NOMO-1 treated with DMSO at 0.1 percent for 48 hours (cell line): Measurements from ENCODE around the gene SRSF4.
"Not testable (repeated sequence)": the region's sequence is repeated elsewhere in the genome, so short reads cannot be mapped to it uniquely, and the experiment has no call there.

ENCODE experiments used
- DNase-seq: peaks from one replicate; lab custom pipeline; 2025; ENCODE audit not compliant: unreplicated experiment; lab: John Stamatoyannopoulos, UW

The SRSF4 gene

DNA sequence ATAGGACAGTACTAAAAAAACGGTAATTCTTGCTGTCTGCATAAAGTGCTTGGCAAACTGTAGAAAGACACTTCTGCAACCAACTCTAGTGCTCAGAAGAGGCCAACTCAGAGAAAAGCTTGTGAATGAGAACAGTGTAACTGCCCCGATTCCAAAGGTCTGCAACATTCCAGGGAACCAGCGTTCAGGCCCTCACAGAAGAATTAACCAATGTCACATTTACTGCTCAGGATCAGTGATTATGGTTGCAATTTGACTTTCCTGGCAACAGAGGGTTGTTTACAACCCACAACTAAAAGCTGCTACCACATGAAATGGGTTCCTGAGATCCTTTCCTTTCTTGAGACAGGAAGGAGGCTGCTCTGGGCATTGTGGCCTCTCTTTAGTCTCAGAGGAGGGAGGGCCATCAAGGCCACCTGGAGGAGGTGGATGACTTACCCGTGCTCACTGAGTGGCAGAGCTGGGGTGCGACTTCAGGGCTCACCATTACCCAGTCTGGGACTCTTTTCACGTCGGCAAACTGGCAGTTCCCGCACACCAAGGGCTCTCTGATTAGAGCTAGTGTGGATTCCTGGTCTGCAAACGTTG, 15.3 kb downstream of the SRSF4 start:
- no peak for DNase-seq

DNA sequence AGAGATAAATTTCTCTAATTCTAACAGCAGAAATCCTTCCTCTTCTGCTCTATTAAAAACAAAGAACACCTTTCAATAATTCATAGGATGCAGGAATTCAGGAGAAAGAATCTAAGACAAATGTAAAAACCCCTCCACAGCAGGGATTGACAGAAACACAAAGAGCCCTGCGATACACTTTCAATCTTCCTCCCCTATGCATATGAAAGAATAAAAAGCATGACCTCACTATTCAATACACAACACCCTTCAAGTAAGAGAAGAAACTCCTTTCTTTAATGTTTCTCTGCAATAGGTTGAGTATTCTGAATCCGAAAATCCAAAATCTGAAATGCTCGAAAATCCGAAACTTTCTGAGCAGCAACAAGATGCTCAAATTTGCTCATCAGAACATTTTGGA, 17.1 kb downstream of the SRSF4 start:
- no peak for DNase-seq

DNA sequence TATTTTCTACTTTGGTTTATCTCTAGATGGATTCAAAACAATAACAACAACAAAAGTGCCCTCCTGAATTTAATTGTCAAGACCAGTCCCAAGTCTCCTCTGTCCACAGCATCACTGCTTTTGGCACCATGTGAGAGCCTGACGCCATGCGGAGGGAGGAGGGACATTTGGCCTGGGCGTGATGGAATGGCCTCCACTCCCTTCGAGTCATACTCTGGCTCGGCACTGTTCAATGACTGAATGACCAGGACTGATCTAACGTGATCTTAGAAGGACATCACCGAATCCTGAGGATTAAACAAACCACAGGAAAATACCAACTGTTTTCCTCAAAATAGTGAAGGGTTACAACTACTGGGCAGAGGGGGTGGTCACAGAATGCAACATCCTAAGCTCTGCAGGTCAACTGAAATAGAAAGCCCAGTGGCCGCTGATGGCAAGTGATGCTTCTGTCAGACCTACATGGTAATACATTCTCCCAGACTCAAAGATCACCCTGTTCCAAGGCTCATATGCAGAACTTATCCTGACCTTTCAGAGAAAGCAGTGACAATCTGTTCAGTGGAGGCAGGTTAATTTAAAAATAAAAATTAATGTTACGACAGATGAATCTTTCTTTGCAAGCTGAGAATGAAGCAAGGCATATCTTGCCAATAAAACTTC, 19.1 kb downstream of the SRSF4 start:
- DNase-seq = no peak

DNA sequence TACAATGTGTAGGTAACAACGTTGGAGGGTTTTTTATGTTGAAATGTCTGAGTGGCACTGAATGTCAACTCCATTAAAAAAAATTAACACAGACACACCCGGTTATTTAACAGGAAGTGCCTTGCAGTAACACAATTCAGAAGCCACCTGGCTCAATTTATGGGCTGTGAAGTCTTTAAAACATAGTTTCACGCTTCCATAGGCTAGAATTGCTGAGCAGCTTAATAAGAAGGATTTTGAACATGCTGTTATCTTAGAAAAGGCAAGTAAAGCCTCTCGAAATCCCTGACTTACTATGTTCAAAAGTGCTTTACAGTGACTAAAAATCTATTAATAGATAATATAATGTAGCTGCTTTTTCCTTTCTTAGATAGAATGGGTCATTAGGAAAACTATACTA, 19.7 kb downstream of the SRSF4 start:
- DNase-seq = no peak

DNA sequence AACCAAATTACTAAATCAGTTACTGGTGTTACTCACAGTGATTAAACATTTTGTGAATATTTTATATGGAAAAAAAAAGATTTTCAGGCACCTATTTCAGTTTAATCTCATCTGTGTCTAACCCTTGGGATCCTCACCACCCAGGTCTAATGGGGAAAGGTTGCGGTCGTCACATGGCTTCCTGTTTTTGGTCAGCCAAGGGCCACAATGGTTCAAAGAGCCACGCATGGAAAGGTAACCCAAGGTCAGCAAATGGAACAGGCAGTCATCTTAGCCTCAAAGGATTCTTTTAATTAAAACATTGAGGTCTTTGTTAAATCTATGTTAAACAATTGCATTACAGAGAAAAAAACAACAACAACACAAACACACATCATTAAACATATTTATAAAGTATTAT, 21.9 kb downstream of the SRSF4 start:
- no peak for DNase-seq

DNA sequence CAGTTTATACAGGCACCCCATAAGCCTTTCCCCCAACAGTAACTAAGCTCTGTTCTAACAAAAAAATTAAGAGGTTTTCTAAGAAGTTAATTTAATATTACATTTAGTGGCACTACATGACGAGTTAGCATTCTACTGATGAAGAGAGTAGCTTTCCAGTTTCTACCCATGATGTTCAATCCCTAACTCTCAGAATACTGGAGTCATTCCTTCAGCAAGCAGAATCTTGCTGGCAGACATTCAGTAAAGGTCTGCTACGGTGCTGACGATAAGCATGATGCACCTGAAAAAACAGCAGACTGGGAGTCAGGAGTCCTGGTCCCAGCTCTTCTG, 24.5 kb downstream of the SRSF4 start:
- DNase-seq = no peak

DNA sequence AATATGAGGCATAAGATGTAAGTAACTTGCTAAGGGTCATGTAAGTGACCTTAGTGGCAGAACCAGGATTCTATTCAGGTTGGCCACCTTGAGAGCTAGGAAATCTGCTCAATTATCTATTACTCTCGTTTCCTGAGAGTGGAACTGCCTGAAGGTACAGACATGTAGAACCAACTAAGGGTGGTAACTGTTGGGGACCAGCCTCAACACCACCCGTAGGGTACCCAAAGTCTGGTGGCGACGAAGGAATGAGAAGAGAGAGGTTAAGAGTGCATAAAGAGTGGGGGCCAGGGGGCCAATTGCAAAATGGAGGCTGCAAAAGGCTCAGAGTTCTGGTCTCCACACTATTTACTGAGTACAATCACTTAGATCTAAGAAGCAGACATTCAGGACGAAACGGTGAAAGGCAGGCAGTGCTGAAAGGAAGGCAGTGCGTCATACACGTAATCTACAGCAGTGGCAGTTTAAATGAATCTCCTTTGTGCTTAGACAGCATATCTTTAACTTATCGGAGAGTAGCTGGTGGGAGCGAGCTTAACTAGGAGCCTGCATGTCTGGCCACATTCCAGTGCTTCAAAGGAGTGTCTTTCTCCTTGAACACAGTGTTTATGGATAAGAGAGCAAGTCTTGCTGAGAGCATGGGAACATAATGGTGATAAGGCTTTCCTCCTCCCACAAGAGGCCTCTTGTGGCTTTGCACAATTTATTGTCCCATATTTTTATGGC, 25.0 kb downstream of the SRSF4 start:
- no peak for DNase-seq

DNA sequence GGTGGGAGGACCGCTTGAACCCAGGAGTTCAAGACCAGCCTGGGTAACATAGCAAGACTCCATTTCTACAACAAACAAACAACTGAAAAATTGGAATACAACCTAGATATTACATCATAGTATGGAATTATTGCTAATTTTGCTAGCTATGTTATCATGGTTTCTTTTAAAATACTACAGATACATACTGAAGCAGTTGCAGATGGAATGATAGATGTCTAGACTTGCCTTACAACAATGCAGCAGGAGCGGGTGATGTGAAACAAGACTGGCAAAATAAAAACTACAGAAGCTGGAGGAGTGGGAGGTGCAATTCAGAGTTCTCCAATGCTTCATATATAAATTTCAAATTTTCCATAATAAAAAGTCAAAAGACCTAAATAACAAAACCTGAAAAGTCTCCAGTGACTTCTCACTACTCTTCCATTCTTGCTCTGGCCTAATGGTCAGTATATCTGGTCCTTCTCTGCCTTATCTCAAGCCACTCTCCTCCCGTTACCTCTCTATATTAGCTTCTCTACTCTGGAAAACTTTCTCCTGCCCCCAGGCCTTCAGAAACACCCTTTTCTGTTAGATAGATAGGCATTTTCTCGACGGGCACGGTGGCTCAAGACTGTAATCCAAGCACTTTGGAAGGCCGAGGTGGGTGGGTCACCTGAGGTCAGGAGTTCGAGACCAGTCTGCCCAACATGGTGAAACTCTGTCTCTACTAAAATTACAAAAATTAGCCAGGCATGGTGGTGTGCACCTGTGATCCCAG, 29.5 kb downstream of the SRSF4 start:
- DNase-seq = no peak

DNA sequence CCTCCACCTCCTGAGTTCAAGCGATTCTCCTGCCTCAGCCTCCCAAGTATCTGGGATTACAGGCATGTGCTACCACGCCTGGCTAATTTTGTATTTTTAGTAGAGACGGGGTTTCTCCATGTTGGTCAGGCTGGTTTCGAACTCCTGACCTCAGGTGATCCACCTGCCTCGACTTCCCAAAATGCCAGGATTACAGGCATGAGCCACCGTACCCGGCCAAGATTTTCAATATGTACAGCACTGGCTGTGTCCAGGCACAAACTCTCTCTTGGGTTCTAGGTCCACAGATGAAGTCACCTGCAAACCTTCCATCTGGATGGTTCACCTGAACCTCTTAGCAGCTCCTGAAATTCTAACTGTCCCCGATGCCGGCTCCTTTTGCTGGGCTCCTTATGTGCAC, 31.4 kb downstream of the SRSF4 start:
- DNase-seq = not testable (repeated sequence)

DNA sequence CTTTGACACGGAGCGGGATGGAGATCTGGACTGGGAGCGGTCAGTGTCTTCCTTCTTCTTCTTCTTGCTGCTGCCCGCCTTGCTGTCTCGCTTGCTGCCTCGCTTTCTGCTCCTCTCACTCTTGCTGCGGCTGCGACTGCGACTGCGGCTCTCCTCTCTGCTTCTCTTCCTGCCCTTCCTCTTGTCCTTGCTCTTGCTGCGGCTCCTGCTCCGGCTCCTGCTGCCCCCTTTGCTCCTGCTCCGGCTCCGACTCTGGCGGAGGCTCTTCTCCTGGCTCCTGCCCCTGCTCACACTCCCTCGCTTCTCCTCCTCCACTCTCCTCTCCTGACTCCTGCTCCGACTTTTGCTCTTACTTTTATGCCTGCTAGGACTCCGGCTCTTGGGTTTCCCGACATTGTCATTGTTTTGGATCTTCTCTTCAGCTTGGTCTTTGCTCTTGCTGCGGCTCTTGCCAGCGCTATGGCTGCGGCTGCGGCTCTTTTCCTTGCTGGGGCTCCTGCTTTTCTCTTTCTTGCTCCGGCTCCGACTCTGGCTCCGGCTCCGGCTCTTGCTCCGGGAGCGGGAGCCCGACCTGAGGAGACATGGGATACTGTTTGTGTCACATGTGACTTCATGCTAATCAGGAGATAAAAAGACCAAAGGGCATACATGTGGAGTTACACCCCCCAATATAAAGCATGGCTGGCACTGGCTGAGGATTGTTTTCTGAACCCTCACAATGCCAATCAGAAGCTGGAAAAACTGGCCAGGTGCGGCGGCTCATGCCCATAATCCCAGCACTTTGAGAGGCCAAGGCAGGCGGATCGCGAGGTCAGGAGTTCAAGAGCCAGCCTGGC, 32.8 kb downstream of the SRSF4 start:
- no peak for DNase-seq

DNA sequence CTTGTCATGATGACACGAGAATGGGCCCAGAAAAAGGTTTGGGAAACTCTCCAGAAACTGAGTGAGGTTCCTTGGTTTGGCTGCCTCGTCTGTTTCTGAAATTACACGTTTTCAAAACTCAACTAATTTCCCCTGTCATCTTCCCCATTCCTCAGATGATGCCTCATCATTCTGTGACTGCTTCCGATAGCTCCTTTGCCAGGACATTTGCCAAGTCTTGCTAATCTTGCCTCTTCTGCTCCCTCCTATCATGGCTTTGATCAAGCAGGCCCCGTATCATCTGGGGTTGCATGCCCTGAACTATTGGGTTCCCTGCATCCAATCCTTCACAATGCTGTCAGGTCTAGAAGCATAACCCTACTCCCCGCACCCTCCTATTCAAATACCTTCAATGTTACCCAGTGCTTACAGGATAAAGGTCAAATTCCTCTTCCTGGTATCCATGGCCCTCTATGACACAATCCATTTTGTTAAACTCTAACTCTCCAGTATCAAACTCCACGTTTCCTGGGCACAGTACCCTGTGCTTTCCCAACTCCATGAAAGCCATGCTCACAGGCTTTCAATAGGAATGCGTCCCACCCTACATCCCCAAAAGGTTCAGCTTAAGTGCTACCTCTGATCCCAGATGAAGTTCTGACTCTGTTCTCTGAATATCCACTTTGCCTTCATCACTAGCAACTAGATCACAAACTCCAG, 35.8 kb downstream of the SRSF4 start:
- no peak for DNase-seq

DNA sequence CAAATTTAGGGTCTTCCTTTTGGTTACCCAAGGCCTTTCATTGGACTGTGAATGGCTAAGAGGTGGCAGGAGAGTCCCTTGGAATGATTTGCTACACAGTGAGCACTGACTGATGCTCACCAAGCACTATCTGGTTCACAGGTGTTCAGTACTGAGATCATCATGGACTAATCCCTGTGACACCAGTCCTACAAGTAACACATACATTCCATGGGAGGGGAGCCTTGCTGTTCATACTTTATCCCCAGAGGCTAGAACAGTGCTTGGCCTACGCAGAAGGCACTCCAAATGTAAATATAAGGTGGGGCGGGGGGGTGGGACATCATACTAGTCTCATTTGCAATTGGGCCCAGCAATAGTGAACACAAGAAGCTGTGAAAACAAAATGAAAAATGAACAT, 37.5 kb downstream of the SRSF4 start:
- no peak for DNase-seq

DNA sequence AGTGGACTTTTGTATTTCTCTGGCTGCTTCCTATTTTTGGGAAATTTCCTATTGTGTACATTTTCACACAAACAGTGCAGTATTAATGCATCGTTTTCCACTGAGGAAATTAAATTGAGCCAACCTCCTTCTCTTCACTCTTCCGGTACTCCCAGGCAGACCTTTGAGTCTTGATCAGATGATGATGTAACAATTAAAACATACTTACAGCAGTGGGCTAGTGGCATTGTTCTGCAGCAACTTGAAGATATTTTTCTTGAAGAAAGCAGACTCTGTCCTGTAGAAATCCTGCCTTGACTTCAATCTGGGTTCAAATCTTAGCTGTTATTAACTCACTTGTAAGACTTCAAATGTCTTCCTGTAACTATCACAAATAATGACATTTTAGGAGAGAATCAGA, 39.0 kb downstream of the SRSF4 start:
- DNase-seq = no peak

DNA sequence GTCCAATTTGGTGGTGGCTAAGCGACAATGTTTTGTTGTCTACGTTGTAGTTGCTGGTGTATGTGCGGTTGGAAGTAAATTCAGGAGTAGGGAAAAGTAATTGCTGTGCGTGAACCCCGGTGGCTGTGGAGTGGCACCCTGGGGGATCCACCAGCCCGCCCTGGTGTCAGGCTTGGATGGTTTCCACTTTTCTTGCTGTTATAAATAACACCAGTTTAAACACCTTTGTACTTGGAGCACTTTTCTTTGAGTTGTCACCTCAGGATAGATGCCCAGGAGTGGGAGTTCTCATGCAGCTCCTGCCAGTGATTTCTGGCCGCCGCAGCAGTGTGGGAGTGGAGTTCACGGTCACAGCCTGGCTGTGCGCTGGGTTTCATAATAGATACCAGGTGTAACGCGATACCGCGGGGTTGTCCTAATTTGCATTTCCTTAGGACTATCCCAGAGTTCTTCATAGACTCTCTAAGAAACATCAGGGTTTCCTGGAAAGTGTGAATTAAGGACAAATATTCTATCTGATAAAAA, 45.2 kb downstream of the SRSF4 start:
- DNase-seq = no peak

DNA sequence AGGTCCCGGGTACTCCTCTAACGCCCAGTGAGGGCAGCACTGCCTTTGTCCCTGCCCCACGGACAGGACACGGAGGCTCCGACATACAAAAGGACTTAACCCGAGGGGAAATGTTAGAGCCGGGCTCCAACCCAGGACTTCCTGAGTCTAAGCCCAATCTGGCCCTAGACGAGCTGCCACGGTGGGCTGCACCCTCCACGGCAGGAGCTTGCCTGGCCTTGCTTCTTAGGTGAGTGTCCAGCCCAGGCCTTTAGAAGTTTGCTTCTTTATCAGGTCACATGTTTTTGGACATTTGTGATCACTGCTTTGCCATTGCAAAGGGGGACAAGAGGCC, 47.0 kb downstream of the SRSF4 start:
- no peak for DNase-seq

DNA sequence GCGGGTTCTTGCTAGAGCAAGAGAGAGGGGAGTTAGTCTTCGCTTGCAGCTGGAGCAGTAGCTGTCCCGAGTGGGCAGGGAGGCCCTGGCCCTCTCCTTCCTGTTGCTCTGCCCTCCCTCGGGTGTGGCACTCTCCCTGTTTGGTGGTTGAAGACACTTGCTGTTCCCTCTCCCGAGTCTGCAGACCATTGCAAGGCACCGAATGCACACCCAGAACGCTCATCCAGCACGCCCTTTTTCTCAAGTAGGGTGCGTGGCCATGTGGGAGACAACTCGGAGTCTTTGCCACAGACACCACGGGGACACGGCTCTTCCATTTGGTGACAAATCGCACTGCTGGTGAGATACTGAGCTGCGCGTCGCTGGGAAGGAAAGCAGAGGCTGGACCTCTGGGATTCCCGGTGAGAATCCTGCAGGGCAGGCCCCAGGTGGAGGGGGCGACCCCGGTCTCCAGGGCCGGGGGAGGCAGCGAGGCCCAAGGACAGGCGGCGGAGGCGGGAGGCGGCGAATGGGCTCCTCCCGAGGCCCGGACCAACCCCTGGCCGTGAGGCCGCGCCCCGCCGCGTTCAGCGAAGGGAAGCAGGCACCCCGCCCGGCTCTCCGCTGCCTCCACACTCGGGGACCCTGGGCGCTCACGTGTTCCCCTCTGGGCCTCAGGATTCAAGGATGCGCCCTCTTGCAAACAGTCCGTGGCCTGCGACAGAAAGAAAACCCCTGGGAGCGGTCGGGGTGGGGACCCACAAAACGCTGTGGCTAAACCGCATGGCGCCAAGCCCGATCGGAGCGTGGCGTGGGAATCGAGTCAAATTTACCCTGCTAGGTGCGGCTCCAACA, 47.6 kb downstream of the SRSF4 start:
- no peak for DNase-seq

DNA sequence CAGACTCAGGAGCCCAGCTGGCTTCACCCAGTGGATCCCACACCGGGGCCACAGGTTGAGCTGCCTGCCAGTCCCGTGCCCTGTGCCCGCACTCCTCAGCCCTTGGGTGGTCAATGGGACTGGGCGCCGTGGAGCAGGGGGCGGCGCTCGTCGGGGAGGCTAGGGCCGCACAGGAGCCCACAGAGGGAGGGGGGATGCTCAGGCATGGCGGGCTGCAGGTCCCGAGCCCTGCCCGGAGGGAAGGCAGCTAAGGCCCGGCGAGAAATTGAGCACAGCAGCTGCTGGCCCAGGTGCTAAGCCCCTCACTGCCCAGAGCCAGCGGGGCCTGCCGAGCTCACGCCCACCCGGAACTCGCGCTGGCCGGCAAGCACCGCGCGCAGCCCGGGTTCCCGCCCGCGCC, 50.6 kb downstream of the SRSF4 start:
- DNase-seq = not testable (repeated sequence)

DNA sequence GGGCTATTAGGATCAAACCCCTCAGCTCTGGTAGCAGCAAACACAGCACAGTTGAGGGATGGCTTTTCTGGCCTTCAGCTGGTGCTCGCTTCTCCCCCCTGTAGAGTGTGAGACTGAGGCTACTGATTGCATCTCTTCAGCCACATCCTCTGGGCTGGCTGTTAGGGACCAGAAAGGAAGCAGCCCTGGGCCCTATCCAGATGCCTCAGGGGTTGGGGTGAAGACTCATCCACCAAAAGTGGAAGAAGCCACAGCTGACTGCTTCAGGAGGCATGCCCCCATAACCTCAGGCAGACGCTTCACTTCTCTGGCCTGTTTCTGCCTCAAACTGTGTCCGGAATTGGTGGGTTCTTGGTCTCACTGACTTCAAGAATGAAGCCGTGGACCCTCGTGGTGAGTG, 51.8 kb downstream of the SRSF4 start:
- DNase-seq = no peak

DNA sequence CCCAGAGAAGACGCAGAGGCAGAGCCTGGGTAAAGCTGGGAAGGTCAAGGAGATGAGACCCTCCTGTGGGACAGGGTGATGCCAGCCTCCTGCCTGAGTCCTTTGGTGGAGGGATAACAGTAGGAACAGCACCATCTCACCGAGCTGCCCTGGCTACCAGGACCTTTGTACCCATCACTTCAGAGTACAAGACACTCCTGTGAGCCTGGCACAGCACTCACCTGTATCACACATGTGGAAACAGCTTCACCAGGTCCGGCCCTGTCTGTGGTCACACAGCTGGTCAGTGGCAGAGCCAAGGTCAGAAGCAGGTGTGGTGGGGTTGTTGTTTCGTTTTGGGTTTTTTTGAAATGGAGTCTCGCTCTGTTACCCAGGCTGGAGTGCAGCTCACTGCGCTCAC, 53.0 kb downstream of the SRSF4 start:
- no peak for DNase-seq

DNA sequence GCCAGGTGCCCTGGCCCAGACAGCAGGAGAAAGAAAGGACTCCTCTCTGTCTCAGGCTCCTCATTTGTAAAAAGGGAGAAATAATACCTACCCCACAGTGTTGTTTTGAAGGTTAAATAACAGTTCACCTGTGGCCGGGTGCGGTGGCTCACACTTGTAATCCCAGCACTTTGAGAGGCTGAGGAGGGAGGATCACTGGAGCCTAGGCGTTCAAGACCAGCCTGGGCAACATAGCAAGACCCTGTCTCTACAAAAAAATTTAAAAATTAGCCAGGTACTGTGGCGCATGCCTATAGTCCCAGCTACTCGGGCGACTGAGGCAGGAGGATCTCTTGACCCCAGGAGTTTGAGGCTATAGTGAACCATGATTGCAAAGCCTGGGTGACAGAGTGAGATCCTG, 55.5 kb downstream of the SRSF4 start:
- DNase-seq = no peak
